Effector CD4-positive, alpha-beta T cell (primary cell): ENCODE data around the gene DPYSL4.

ENCODE experiments used
- DNase-seq: peaks from one replicate; pipeline ENCODE4 v3.0.0-alpha.2; 2020

The DPYSL4 gene

DNA sequence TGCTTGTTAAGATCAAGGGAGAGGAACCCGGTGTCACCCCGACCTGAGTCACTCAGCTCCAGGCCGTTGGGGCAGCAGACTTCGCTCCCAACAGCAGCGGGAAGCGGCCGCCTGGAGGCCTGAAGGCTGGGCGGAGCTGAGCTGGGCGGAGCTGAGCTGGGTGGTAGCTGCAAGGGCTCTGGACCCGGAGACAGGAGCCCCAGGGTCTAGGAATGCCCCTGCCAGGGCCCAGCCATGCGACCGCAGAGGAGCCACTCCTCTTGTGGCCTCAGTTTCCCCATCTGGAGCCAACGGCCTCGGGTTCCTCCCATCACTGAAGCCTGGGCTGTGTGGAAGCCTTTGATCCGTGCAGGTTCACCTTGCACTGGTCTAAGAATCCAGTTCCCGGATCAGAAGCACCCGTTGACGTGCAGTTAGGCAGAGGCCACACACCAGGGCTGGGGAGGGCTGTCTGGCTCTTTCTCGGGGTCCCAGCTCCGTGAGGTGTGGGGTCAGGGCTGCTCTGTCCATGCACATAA is 21.9 kb upstream of the DPYSL4 start:
- DNase-seq, result no peak

DNA sequence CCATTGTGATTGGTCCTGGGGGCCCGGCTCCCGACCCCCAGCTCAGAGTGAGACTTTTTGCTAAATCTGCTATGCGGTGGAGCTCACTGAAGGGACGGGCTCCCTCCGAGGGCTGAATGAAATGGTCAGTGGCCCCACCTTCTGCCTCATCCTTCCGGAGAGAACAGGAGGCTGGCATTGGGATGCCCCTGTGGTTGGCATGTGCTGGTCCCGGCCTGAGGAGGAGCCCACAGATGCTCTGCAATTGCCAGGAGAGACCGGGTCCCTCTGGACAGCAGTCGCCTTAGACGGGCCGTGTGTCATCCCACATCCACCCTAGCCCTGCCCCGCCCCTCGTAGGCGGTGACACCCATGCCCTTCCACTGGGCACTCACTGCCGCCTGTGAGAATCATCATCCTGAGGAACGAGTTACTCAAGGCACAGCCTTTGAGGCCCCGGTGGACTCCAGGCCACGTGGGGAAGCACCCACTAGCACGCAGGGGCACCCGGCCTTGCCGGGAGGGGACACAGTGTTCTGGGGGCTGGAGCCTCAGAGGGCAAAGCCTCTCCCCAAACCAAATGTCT is 21.2 kb upstream of the DPYSL4 start:
- no peak for DNase-seq

DNA sequence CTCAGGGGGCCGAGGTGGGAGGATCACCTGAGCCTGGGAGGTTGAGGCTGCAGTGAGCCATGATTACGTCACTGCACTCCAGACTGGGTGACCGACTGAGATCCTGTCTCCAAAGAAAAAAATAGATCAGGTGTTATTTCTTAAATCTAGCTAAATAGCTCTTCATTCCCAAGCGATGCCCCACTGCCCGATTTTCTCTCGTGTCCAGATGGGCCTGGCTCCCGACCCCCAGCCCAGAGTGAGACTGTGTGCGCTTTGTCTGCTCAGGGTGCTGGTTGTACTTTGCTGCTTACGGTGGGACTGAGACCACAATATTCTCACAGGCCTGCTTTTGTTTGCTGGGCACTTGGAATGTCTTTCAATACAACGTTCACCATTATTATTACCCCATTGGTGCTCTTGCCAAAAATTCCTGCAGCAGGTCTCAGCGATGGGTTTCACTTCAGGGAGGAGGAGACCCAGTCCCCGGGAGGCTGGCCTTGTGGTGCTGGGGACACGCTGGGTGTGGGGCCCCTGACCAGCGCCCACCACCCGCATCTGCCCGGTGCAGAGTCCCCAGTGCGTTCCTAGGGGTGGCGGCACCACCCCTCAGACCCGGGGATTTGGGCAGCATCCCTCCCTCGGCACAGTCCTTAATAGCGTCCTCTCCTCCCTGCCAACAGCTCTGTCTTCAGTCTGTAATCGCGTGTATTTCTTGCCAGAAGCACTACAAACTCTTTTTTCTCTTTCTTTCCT is 20.4 kb upstream of the DPYSL4 start:
- DNase-seq, result no peak

DNA sequence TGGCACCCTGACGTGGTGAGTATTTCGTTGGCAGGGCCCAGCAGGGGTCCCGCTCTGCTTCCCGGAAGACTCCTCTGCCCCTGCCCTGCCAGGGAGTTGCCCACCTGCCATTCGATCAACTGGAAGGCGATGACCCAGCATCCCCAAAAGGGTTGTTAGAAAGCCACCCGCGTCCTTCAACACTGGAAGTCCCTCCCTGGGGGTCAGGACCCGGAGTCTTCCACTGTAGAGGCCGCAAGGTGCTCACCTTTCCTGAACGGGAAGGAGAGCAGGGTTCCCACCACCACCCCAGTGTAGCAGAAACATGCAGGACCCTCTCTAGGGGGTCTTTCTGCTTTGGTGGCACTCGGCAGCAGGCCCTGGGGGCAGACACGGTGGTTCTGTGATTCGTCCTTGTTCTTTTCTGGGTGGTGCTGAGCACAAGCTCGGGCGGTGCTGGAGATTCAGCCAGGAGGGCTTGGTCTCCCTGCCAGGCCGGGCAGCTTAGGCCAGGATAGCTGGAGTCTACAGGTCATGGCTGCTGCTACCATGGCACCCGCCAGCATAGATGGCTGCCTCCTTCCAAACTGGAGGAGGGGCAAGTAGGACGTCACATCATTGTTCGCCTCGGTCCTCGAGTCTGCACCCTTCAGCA is 19.6 kb upstream of the DPYSL4 start:
- DNase-seq, result no peak

DNA sequence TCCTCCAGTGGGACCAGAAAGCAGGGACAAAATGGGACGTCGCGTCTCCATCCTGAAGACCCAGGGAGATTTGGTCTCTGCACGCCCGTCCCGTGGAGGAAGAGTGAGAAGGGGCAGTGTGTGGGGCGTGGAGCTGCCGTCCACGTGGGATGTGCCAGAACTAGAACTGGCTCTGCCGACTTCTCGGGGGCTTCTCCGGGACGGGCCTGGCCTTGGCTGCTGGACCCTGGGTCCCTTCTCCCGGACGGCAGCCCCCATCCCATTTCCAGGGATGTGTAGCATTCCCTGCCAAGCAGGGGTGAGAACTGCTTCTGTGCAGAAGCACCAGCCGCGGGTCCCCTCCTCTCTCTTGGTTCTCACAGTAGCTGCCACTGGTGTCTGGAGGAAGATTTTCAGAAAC is 18.8 kb upstream of the DPYSL4 start:
- no peak for DNase-seq

DNA sequence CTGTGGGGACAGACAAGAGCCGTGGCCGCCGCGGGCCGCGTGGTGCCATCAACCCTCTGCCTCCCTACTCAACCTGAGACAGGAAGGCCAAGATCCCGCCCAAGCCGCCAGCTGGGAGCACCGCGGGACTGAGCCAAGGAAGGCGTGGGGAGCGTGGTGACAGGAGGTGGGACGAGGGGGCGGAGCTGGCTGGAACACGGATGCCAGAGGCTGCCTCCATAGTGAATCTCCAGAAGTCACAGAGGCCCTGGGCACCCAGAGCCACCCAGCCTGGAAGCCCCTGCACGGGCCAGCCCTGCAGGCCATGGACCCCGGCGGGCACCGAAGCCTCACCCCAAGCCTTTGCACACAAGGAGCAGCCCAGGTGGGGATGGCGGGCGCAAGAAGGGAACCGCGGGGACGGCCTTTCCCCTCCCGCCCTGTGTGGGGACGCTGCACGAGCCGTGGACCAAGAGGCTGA is 18.1 kb upstream of the DPYSL4 start:
- DNase-seq, result no peak

DNA sequence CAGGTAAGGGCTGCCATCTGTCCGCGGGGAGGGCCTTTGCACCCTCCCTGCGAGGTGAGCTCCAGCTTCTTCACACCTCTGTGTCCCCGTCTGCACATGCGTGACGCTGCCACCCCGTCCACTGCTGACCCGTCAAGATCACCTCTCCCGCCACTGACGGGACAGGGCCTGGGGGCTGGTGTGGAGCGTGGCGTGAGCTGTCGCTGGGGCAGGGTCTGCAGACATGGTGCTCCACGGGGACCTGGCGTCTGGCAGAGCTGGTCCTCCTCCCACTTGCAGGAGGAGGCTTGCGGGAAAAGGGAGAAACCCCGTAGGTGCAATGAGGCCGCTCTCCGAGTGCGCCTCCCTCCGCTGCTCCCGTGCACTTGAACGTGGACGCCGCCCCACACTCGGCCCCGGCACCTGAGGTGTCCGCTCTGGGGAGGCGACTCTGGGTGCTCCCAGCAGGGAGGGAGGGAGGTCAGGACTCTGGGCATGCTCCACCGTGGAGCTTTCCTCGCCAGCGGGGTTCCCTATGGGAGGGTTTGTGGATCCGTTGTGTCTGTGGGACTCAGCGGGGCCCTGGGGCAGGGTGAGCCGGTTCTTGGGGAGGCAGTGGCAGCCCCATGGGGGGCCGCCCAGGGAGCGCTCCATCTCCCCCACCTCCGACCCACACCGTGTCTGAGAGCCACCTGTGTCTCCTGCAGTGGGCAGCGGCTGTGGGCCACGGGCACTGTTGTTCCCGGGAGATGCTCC is 17.6 kb upstream of the DPYSL4 start:
- no peak for DNase-seq

DNA sequence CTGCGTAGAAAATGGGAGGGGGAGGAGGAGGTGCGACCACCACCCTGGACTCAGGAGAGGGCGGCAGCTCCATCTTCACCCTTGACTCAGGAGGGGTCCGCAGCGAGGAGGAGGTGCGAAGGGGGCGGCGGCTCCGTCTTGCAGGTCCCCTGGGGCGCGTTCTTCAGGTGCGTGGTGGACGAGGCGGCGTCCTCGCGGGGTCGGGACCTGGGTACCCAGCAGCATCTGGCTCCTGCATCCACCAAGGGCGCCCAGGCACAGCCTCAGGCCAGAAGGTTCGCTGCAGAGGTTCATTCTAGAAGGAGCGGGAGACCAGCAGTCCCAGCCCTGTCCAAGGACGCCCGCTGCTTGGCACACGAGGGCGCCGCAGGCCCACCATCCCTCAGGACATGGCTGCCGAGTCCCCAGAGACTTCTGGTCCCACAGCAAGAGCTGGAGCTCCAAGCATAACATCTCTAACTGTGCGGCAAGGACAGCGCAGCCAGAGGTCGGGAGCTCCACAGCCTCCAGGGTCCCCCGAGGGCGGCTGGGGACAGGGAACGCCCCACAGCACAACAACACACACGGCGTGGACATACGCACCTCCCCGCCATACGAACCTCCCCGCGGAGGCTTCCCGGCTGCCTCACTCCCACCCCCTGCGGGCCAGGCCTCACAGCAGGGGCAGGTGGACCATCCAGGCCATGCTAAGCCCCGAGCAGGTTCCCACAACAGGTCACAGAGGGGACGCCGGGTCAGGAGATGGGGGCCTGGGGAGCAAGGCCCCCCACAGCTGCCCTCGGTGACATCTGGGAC is 16.8 kb upstream of the DPYSL4 start:
- no peak for DNase-seq

DNA sequence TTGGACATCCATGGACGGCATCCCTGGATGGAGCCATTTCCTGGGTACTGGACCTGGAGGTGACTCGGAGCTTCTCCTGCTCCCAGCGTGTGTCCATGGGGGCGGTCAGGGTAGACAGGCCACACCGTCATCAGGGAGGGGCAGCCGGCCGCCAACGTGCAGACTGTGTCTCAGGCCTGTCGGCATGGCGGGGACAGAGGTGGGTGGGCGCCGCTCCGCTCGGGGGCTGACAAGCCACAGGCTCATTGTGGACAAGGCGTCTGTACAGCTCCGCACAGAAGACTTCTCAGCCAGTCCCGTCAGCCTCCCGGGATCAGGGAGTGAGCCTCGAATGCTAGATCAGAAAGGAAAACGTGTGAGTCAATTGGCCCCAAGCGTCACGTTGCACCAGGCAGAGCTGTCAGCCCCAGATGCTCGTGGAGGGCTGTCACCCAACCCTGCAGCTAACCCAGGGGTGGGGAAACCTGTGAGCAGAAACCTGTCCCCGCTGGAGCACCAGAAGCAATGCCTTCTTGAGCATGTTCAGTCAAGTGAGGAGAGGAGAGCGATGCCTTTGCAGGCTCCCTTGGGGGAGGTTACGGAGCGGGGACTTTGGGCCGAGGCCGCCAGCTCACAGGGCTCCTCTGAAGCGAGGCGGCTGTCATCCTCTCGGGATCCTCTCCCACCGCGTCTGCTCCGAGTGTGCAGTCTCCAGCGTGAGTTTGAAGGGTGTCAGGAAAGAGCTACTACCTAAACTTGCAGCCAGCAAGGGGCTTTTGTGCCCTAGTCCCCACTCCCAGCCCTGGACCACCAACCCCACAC is 16.0 kb upstream of the DPYSL4 start:
- DNase-seq, result no peak

DNA sequence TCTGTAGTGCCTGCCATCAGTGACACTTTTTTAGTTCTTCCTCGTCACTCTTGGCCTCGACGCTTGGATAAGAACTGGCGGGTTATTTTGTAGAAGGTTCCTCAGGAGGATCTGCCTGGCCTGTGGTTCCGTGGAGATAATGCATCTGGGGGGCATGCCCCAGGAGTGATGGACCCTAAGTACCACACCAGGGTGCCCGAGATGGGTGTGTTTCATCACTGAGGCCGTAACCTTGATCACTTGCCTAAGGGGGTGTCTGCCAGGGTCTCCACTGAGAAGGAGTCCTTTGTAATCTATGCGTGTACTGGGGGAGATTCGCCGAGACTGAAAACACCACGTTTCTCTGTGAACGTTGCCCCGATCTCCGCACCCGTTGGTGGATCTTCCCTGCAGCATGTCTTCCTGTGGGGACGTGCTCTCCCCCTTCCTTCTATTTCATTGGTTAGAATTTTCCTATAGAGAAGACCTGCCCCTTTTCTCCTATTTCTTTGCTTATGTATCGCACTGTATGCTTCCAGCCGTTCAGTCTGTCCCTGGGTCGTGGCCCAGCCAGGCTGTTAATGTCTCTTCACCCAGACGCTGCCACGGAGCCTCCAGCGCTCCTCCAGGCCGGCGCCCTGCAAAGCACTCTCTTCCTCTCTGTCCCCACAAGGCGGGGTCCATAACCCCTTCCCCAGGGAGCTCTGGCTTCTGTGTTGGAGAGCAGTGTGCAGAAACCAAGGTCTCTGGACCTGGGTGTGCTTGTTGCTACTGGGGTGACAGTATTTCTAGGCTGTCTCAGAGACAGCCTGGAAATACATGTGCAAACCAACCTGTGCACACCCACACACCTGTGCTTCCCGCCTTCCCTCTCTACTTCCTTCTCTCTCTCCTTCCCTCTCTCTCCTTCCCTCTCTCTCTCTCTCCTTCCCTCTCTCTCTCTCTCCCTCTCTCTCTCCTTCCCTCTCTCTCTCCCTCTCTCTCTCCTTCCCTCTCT is 14.4 kb upstream of the DPYSL4 start:
- DNase-seq, result no peak

DNA sequence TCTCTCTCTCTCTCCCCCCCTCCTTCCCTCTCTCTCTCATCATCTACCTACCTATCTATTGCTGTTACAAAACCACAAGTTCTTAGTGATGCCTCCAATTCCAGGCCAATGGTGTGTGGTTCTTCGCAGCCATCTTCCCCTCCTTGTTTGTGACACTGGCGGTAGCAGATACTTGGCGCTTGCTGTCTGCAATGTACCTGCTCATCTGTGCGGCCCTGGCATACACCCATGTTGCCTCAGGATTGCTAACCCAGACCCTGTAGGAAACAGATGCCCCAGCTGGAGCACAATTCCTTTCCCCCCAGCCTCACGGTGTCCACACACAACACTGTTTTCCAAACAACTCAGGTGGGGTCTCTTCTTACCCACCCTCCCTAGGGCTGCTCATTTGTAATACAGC is 13.6 kb upstream of the DPYSL4 start:
- no peak for DNase-seq

DNA sequence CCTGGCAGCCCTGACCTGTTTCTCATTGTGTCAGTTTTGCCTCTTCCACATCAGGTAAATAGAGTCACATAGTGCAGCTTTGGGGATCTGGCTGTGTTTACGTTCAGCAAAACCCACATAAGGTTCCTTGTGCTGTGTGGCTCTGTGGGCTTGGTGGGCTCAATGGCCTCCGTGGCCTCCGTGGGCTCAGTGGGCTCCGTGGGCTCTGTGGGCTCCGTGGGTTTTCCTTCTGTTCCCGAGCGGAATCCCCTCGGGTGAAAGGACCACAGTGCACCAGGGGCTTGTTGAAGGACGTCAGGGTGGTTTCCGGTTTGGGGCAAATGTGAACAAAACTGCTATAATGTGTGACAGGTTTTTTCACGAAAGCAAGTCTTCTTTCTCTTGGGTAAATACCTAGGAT is 12.5 kb upstream of the DPYSL4 start:
- no peak for DNase-seq

DNA sequence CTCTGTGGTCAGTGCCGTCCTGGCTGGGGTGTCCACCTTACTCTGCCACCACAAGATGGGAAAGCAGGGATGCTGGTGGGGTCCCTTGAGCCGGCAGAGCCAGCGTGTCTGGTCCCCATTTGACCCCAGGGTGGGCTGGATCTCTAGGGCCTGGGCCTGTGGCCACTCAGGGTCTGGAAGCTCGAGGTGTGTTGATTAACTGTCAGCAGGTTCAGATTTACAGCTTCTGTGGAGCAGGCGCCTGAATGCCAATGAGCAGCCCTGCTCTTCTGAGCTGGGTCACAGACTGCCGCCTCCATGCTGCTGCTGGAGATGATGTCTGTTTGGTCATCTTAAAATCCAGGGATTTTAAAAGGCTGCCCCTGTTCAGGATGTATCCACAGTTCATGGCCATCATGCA is 11.3 kb upstream of the DPYSL4 start:
- no peak for DNase-seq

DNA sequence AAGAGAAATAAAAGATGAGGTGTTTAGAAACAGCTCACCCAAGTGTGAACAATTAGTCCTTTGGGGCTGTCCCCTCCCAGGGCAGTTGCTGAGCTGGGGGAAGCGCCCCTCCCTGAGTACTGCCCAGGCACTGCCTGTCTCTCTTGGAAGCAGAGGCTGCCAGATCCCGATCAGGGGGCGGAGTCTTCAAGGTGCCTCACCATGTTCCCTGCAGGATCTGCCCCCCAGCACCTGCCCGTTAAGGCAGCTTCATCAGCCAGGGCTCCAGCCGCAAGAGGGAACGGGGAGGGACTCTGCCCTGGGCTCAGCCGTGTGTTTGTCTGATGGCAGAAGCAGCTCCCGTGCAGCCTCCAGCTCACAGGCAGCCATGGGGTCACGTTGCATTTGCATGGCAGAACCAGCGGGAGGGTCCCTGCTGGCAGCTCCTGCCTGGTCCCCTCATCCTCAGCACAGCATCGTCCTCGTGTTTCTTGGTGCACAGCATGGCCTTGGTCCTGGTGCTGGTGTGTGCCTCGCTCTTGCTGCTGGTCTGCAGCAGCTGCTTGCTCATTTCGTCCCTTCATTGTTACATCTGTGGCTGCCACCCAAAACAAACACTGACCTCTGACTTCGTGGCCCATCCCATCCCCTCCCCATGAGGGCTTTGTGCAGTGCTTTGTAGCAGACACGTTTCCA is 10.7 kb upstream of the DPYSL4 start:
- no peak for DNase-seq

DNA sequence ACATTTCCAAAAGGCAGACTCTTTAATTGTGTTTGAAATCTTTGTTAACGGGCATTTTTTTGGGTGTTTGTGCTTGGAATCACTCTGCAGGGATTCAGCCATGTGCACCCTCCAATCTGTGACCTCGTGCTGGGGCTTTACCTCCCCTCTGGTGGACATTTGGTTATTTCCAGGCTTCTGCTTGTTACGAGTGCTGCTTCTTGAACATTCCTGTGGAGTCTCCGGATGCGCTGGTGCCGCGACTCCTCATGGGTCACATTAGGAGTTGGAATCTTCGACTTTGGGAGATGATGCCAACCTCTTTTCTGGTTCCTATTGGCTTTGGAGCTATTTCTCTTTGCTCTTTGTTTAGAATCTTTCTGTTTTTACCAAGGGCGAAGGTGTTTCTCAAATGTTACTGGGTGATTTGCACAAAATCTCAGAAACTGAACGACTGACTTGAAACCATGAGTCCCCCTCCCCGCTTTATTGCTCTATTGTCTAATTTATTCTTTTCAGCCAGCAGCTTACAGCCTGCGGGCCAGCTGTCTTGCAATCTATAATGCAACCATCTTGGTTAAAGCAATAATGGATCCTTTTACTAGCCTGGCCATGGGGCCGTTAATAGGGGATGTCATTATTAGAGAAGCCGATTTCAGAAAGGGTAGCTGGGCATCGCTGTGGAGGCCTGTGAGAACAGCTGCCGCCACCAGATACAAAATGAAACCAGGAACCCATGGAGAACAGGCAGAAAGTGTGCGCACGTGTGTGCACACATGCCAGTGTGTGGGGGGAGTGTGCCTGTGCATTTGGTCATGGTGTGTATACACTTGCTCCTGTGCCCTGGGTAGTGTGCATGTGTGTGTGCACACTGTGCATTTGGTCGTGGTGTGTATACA is 9.9 kb upstream of the DPYSL4 start:
- DNase-seq, result no peak

DNA sequence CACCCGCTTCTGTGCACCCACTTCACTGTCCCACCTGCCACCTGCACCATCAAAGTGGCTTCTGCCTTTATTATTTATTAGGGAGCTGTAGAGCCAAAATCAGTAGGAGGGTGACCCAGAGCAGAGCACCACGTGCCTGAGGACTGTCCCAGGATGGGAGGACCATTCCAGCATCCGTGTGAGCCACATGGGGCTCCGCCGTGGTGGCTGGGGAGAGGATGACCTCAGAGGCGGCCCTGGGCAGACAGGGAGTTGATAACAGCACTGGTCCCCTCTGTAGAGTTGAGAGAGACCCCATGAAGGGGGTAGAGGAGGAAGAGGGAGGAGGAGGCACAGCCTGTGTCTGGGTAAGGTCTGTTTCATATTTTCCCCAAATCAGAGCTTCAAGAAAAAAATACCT is 8.7 kb upstream of the DPYSL4 start:
- no peak for DNase-seq

DNA sequence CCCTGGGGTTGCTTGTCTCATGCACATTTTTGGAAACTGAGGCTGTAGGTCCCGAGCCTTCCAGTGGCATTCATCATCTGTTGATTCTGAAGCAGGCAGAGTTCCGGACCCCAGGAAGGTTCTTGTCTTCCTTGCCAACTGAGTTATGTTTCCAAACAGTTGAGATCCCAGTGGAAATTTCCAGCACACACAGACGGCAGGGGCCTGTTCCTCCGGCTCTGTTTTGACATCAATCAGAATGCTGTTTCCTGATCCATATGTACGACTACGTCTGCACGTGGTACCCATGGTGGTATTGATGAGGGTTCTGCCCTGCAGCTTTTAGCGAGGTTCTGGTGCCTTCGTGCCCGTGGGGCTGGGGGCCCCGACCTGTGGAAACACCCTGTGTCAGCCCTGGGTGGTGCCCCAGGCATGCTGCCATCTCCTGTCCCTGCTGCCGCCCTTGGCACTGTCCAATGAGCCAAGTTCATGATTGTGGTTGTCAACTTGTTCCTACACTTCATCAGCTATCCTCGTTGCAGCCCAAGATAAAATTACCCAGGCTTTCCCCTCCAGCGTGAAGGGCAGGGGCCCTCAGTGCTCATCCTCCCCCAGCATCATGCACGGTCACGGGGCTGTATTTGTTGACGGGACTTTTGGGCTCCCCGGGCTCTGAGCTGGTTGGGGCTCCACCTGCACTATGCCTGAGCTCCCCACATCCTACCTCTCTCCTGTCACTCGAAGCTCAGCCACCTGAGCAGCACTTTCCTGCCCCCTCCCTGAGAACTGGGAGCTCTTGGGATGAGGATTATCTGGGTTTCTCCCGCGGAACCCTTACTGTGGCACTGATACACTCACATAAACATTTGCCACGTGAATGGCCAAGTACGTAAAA is 7.8 kb upstream of the DPYSL4 start:
- no peak for DNase-seq
